ENCODE data around the gene MYOD1. TPM values are rescaled to one million over a fixed set of nuclear protein-coding genes. Genes with fewer than 3 reads are reported as not detected.

Gene MYOD1
- total RNA-seq, 2 experiments from 2014 or later = not detected

- POLR2A ChIA-PET = no interaction called here
- CTCF ChIA-PET = interaction anchor here (0.6 kb wide), 1 partner anchor 610 kb away, joined by 3 read pairs; no protein-coding TSS in a partner anchor
Observed at GRCh38 chr11:17745023-17745772, 25.8 kb downstream of the MYOD1 start.

- ChIA-PET POLR2A (no interaction called here), CTCF (interaction anchor here (1.2 to 1.6 kb wide), 2 partner anchors 14 to 15 kb away, joined by 4 read pairs; no protein-coding TSS in a partner anchor)
Observed at GRCh38 chr11:17746096-17746495, 26.7 kb downstream of the MYOD1 start.

- ChIA-PET CTCF (interaction anchor here (1.6 kb wide), 1 partner anchor 13 kb away, joined by 4 read pairs; no protein-coding TSS in a partner anchor), POLR2A (no interaction called here)
Observed at GRCh38 chr11:17747131-17747955, 28.0 kb downstream of the MYOD1 start.

DNA sequence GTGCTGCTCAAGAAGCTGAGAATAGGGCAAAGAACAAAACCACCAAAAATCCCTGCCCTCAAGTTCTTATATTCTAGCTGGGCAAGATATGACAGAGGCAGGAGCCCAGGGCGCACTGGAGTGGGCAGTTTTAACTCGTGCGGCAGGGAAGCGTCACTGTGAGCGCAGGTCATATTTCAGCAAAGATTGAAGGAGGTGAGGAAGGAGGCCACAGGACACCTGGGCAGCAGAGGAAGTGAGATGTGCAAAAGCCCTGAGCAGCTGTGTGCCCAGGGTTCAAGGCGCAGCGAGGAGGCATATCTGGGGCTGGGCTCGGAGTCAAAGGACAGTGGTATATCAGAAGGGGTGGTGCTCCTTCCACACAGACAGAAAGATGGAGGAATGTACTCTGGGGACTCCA lies 28.7 kb downstream of the MYOD1 start:
- POLR2A ChIA-PET = no interaction called here
- CTCF ChIA-PET = no interaction called here

GRCh38 chr11:17748761-17749721 lies 29.7 kb downstream of the MYOD1 start:
- CTCF ChIA-PET = no interaction called here
- POLR2A ChIA-PET = no interaction called here

- CTCF ChIA-PET = no interaction called here
- POLR2A ChIA-PET = no interaction called here
Observed at GRCh38 chr11:17750013-17750800, 30.8 kb downstream of the MYOD1 start.

GRCh38 chr11:17750801-17751165 lies 31.4 kb downstream of the MYOD1 start:
- ChIA-PET POLR2A (interaction anchor here (0.6 kb wide), 1 partner anchor 276 kb away, joined by 3 read pairs; no protein-coding TSS in a partner anchor), CTCF (no interaction called here)

DNA sequence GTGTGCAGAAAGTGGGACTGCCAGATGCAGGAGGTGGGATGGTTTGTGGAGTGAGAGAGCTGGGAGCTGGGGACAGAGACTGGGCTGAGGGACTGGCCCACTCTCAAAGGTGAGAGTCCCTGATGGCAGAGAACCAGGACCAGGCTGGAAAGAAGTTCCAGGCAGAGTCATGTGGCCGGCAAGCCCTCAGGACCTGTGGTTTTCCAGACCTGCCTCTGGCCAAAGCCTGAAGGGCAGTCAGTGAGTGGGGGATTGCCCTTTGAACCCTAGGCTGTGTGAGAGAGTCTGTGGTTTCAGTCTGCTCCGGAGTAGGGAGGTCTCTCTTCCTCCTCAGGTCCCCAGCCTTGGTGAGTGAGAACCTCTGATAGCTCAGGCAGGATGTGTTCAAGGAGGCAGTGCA lies 32.2 kb downstream of the MYOD1 start:
- POLR2A ChIA-PET = interaction anchor here (0.6 kb wide), 1 partner anchor 277 kb away, joined by 3 read pairs; no protein-coding TSS in a partner anchor
- CTCF ChIA-PET = no interaction called here

DNA sequence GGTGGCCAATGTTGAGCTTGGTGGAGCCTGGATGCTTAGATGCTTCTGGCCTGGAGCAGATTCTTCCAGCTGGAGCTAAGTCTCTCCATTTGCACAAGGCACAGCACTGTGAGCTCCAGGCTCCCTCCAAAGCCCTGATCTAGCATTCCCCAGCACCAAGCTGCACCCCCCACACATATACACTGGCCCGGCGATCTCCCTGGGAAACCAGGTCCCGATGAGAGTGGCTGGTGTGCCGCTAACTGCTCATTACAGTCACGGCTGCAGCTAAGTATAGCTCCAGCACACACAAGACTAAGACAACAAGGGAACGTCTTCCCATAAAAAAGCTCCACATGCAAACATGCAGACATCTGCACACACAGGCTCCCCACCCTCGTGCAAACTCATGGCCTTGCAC lies 32.8 kb downstream of the MYOD1 start:
- POLR2A ChIA-PET = no interaction called here
- CTCF ChIA-PET = no interaction called here

DNA sequence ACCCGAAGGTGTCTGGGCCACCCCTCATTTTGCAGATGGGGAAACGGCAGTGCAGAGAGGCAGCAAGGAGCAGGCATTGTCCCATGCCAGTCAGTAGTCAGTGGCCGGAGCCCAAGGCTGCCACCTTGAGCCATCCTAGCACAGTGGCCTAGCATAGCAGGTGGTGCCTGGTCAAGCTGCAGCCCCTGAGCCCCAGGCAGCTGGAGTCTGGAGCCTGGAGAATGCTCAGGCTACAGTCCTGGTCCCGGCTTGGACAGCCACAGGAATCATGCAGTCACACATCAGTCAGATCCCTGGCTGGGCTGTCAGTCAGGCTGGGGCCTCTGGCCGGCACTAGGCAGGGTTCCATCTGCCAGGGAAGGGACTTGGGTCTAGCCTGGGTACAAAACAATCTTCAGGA lies 33.8 kb downstream of the MYOD1 start:
- CTCF ChIA-PET = no interaction called here
- POLR2A ChIA-PET = no interaction called here

DNA sequence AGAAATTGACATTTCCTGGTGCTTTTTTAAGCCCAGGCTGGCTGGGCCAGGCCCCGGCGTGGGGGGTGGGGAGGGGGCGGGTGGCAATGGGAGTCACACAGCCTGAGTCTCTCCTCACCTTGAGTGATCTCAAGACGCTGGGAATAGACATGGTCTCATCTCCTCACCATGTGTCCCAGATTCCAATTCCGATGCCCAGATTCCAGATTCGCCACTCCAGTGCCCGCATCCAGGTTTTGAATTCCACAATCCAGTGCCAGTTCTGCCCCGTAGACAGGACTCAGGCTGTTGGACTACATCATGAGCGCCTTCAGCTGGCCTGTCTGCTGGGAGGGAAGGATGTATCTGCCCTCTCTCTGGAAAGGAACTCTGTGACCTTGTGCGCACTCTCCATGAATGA lies 34.3 kb downstream of the MYOD1 start:
- CTCF ChIA-PET = no interaction called here

GRCh38 chr11:17755891-17756290 lies 36.5 kb downstream of the MYOD1 start:
- ChIA-PET POLR2A (no interaction called here), CTCF (no interaction called here)

More for the DNA sequence above, 34.3 kb downstream of the MYOD1 start:
- POLR2A ChIA-PET = no interaction called here

DNA sequence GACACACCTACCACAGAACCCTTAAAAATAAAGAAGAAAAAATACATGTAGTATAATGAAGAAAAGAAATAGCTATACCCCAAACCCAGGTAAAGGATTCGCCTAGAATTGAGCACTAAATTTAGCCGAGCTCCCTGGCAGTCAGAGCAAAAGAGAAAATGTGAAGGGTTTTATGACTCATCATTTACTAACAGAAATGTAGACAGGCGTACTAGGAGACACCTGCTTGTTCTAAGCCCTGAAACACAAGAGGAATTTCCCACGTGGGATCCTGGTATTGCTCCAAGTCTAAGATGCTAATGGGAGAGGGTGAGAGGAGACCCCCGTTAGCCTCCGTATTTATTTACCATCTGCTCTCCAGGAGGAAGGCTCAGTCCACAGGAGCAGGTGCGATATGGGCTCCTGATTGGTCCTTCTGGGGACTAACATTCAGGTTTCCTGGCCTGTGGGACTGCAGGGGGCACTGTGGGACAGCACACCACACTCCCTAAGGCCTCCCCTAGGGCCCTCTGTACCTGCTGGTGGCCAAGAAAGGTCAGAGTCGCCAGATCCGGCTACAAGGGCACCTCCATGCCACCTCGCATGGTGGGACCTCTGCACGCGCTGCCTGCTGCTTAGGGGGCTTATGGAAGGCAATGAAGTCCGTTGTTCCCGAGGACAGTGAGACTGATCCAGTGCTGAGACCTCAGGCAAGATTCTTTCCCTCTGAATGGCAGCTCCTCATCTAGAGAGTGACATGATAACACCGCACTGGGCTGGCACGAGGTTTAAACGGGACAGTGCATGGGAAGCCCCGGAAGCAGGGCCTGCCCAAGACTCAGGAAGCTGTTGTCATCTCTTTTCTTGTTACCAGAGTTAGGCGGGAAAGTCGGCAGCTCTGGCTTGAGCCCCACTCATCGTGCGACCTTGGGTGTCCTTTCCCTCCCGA lies 41.0 kb downstream of the MYOD1 start:
- POLR2A ChIA-PET = no interaction called here

GRCh38 chr11:17762309-17762974 lies 43.1 kb downstream of the MYOD1 start:
- ChIA-PET CTCF (no interaction called here), POLR2A (no interaction called here)

More for the DNA sequence above, 41.0 kb downstream of the MYOD1 start:
- CTCF ChIA-PET = interaction anchor here (0.7 to 1.6 kb wide), 4 partner anchors 14 to 219 kb away, joined by 3 to 4 read pairs (median 3); no protein-coding TSS in a partner anchor

DNA sequence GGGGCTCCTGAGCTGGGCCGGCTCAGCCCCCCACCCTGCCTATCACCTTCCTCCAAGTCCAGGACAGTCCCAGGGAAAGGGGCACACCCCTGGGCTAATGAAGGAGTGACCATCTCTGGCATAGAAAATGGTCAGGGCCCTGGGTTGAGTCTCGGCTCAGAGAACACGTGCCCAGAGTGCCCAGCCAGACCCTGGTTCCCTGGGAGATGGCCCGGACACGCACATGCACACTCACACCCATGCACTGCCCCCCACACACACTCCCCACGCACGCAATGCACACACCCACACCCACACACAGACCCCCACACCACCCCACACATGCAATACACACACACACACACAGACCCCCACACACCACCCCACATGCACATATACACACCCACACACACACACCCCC lies 43.9 kb downstream of the MYOD1 start:
- ChIA-PET CTCF (no interaction called here), POLR2A (no interaction called here)

- ChIA-PET CTCF (no interaction called here), POLR2A (no interaction called here)
Observed at GRCh38 chr11:17763703-17764102, 44.3 kb downstream of the MYOD1 start.

- ChIA-PET CTCF (no interaction called here), POLR2A (no interaction called here)
Observed at GRCh38 chr11:17764446-17765218, 45.3 kb downstream of the MYOD1 start.

All from activated CD8-positive, alpha-beta memory T cell treated with anti-CD3 and anti-CD28 coated beads for 36 hours (primary cell).